Left forelimb (tissue), 1 donor: ENCODE data around the gene TANGO2.
"Not testable (repeated sequence)": the region's sequence is repeated elsewhere in the genome, so short reads cannot be mapped to it uniquely, and the experiment has no call there.

ENCODE experiments used
- DNase-seq: peaks from one replicate; pipeline ENCODE4 v3.0.0-alpha.2; 2018; ENCODE audit warnings: low spot score

TANGO2 gene

DNA sequence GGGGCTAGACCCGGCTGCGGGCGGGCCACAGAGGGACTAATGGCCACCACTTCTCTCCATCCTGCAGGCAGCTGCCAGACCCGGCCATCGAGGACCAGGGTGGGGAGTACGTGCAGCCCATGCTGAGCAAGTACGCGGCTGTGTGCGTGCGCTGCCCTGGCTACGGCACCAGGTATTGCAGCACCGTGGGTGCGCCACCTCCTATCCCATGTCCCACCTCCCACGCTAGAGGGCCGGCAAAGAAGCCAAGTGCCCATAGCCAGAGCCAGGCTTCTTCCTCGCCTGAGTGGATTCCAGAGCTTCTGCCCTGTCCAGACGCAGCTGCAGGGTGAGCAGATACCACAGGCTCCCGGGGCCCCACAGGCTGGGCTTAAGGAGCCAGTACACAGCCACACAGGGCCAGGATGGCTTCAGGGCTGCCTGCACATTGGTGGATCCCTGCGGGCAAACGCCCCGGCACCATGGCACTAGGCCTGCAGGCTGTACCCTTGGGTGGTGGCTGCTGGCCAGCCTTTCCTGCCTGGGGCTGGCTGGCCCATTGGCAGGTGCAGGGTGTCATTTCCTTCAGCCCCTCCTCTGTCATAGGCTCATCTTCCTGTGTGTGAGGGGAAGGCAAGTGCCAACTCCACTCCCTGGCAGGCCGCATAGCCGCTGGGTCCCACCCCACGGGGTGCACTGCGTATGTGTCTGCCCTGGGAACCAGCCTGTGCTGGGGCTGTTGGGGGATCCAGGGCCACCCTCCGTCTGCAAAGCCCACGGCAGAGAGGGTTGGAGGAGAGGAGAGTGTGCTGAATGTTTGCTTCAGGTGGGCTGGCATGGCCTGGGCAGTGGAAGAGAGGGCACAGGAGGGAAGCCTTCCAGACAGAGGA, 42.6 kb downstream of the TANGO2 start:
- DNase-seq, result no peak

- DNase-seq, result no peak
These were observed 43.2 kb downstream of the TANGO2 start for GRCh38 chr22:20064140-20064480.

DNA sequence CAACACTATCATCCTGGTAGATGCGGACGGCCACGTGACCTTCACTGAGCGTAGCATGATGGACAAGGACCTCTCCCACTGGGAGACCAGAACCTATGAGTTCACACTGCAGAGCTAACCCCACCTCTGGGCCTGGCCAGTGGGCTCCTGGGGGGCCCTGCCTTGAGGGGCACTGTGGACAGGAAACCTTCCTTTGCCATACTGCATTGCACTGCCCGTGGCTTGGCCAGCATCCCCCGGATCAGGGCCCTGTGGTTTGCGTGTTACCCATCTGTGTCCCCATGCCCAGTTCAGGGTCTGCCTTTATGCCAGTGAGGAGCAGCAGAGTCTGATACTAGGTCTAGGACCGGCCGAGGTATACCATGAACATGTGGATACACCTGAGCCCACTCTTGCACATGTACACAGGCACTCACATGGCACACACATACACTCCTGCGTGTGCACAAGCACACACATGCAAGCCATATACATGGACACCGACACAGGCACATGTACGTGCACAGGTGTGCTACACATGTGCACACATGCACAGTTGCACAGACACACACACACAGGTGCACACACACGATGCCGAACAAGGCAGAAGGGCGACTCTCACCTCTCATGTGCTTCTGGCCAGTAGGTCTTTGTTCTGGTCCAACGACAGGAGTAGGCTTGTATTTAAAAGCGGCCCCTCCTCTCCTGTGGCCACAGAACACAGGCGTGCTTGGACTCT, 43.8 kb downstream of the TANGO2 start:
- no peak for DNase-seq

DNA sequence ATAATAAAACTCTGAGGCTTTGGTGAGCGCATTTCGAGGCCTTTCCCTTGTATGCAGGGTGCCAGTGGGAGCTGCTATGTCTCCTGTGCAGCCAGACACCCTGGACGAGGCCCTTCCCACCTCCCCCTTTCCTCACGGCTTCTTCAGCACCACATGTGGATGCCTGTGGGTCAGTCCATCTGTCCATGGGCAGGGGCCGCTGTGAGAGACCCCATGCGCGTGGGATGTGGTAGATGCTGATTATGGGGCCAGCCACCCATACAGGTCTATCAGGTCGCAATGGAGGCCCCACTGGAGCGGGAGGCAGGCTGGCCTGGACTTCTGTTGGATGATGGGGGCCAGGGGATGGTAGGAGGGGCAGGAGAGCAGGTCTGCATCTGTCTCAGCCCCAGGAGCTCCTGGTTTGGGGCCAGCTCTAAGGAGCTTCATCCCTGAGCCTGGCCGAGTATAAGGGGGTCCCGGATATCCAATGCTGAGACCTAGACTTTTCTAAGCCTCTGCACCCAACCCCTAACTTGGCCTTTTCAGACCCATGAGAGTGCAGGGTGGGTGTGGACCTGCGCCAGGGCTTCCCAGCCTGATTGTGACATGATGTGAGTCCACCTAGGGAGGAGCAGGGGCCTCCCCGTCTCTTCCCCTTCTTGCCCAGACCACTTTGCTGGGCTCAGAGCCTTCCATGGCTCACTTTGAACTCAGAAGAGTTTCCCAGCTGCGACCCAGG, 45.1 kb downstream of the TANGO2 start:
- DNase-seq, result no peak

- DNase-seq, result no peak
These were observed 45.9 kb downstream of the TANGO2 start for GRCh38 chr22:20066617-20067383.

DNA sequence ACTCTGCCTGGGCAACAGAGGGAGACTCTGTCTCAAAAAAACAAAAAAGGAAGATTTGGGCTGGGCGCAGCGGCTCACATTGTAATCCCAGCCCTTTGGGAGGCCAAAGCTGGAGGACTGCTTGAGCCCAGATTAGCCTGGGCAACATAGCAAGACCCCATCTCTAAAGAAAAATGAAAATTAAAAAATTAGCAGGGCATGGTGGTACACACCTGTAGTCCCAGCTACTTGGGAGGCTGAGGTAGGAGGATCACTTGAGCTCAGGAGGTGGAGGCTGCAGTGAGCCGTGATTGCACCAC, 46.4 kb downstream of the TANGO2 start:
- not testable (repeated sequence) for DNase-seq

GRCh38 chr22:20068640-20069039, 47.7 kb downstream of the TANGO2 start:
- DNase-seq, result no peak

- DNase-seq, result no peak
These were observed 48.6 kb downstream of the TANGO2 start for GRCh38 chr22:20069331-20070042.

DNA sequence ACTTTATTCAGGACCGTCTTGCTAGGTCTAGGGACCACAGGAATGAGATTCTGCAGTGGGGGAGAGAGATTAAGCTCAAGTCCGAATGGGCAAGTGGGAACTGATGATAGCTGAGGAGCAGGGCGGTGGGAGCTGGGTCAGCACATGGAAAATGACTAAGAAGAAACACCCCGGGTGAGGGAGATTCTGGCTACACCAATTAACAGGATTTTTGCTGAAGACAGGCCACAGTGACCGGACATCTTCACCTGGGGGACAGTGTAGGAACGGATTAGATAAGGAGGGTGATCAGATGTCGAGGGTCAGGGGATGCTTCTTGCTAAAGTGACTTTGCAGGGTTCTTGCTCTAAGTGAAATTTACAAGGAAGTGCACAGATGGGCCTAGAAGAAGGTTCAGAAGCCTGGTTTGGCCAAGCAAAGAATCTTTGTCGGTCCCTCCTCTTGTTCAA, 50.6 kb downstream of the TANGO2 start:
- DNase-seq, result no peak

GRCh38 chr22:20076627-20077172, 55.8 kb downstream of the TANGO2 start:
- no peak for DNase-seq

DNA sequence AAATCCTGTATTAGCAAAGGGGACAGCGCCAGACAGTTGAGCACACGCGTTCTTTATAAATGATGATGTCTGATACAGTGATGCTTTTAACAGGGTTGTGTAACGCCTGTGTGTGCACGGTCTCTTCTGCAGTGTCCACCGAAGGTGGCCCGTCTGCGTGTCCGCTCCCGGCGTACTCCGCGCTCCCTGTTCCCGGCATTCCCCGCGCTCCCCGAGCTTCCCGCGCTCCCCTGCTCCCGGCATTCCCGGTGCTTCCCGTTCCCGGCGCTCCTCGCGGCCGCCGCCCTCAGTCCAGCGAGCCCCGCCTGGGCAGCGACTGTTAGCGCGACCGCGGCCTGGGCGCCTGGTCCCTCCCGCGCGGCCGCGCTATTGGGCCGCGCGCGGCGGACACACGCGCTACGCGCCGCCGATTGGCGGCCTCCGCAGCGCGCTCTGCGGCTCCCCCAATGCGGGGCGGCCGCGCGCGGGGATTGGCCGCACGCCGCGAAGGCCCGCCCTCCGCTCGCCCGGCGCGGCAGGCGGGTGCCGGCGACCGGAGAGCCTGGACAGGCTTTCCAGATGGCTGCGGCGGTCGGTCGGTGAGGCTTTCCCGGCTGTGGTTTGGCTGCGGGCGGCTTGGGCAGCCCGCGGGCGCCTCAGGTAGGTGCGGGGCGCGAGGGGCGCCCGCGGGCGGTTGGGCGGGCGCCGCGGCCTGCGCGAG, 59.0 kb downstream of the TANGO2 start, which contains the start of gene DGCR8:
Gene DGCR8 (plus strand): TSS at position 497 of the 700 bp plus-strand sequence. CDS start 5,723 bp downstream, outside the sequence.
- DNase-seq, result peak; percentile 96

- DNase-seq, result peak; percentile 80
These were observed 59.5 kb downstream of the TANGO2 start for GRCh38 chr22:20080445-20080775.

- peak; percentile 72 for DNase-seq
These were observed 60.1 kb downstream of the TANGO2 start for GRCh38 chr22:20080776-20081654.

DNA sequence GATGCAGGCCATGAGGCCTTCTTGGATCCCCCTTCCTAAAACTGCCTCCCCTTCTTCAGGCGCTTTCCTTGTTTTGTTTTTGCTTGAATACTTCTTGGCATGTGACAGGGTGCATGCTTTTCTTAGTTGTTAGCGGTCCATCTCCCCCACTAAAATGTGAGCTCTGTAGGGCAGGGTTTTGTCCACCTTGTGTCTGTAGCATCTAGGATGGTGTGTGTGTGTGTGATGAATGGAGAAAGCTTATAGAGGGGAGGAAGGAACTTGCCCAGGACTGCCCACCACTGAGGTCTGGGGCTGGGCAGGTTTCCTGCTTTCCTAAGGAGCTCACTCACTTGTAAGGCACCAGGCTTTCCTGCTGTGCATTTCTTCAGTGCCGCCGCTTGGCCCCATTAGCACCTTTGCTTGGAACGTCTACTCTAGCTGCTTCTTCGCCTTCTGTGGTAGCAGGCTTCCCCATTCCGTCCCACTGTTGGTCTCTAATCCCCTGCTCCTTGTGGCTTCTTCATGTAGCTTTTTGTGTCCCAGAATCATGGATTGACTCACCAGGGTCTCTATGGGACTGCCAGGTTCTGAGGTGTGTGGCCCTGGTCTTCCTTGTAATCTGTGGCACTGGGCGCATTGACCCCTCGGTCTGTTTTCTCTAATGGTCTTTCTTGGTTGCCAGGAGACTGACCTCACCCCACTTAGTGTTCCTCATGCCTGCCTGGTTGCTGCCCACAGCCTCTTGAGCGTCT, 62.4 kb downstream of the TANGO2 start:
- DNase-seq, result no peak

- no peak for DNase-seq
These were observed 63.1 kb downstream of the TANGO2 start for GRCh38 chr22:20083891-20084546.

- no peak for DNase-seq
These were observed 63.9 kb downstream of the TANGO2 start for GRCh38 chr22:20084547-20085413.

- no peak for DNase-seq
These were observed 64.7 kb downstream of the TANGO2 start for GRCh38 chr22:20085651-20086050.
